HG03196 (cell line): ENCODE data around the gene STK32A.
A peak's percentile ranks its signal among the peaks of the same experiment; 100 is the strongest.

Source experiments
- ATAC-seq: cut with Tn5 transposase; IDR thresholded peaks from one replicate; pipeline ENCODE4 v1.9.1; 2021; ENCODE audit not compliant: unreplicated experiment

The STK32A gene

GRCh38 chr5:147388184-147389108, 153.6 kb downstream of the STK32A start:
- no peak for ATAC-seq

GRCh38 chr5:147390654-147391225, 155.9 kb downstream of the STK32A start:
- no peak for ATAC-seq

GRCh38 chr5:147391781-147392180, 157.0 kb downstream of the STK32A start:
- peak; percentile 91 for ATAC-seq

GRCh38 chr5:147393874-147394672, 159.2 kb downstream of the STK32A start:
- ATAC-seq = no peak

GRCh38 chr5:147396070-147396823, 161.4 kb downstream of the STK32A start:
- ATAC-seq = no peak

- no peak for ATAC-seq
These were observed 162.8 kb downstream of the STK32A start for GRCh38 chr5:147397616-147398015.

GRCh38 chr5:147398860-147399259, 164.0 kb downstream of the STK32A start:
- no peak for ATAC-seq

GRCh38 chr5:147400126-147400809, 165.4 kb downstream of the STK32A start:
- no peak for ATAC-seq

- no peak for ATAC-seq
These were observed 166.1 kb downstream of the STK32A start for GRCh38 chr5:147400881-147401280.

- peak; percentile 98 for ATAC-seq
These were observed 169.1 kb downstream of the STK32A start for GRCh38 chr5:147403651-147404640.

- peak; percentile 35 for ATAC-seq
These were observed 169.9 kb downstream of the STK32A start for GRCh38 chr5:147404706-147405105.

GRCh38 chr5:147406636-147407035, 171.8 kb downstream of the STK32A start:
- no peak for ATAC-seq

- no peak for ATAC-seq
These were observed 172.4 kb downstream of the STK32A start for GRCh38 chr5:147407094-147407681.

- no peak for ATAC-seq
These were observed 174.2 kb downstream of the STK32A start for GRCh38 chr5:147408980-147409379.

GRCh38 chr5:147410496-147411358, 175.9 kb downstream of the STK32A start:
- no peak for ATAC-seq

GRCh38 chr5:147411359-147412319, 176.8 kb downstream of the STK32A start:
- no peak for ATAC-seq

- ATAC-seq = no peak
These were observed 177.7 kb downstream of the STK32A start for GRCh38 chr5:147412561-147412960.
